GM21390 (cell line): Measurements from ENCODE around the gene RNF224.
A peak's percentile ranks its signal among the peaks of the same experiment; 100 is the strongest.

Source experiments
- ATAC-seq: cut with Tn5 transposase; IDR thresholded peaks from one replicate; pipeline ENCODE4 v1.9.1; 2021; ENCODE audit not compliant: unreplicated experiment

The RNF224 gene

DNA sequence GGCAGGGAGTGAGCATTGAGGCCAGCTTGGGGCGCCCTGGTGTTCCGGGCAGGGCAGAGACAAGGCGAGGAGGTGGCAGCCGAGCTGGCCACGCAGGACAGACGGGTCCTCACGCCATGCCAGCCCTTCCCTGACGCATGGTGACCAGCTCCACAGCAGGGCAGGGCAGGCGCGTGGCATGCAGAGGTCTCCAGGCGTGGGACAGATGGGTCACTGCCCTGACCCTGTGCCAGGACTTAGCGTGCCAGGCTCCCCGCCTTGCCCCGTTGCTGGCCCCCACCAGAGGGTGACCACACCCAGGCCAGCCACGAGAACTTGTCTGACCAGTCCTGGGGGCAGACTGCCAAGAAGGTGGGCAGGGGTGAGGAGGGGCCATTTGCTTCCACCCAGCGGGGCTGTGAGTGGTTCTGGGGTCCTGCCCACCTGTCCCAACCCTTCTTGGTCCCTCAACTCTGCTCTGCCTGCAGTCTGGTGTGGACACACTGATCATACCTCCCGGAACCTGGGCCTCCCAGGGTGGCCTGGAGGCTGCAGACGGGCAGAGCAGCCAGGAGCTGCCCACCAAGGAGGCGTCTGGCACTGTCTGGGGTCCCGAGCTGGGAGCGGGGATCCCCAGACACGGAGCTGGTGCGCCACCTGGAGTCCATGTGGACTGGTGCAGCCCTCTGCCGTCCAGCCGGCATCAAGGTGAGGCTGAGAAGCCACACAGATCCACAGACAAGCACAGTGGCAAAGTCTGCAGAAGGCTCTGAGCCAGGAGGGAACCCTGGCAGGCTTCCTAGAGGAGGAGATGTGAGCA lies at the start of gene RNF224:
RNF224 (plus strand) TSS at position 449 of the 799 bp plus-strand sequence. CDS start 834 bp downstream, outside the sequence.
- ATAC-seq = peak; percentile 34

DNA sequence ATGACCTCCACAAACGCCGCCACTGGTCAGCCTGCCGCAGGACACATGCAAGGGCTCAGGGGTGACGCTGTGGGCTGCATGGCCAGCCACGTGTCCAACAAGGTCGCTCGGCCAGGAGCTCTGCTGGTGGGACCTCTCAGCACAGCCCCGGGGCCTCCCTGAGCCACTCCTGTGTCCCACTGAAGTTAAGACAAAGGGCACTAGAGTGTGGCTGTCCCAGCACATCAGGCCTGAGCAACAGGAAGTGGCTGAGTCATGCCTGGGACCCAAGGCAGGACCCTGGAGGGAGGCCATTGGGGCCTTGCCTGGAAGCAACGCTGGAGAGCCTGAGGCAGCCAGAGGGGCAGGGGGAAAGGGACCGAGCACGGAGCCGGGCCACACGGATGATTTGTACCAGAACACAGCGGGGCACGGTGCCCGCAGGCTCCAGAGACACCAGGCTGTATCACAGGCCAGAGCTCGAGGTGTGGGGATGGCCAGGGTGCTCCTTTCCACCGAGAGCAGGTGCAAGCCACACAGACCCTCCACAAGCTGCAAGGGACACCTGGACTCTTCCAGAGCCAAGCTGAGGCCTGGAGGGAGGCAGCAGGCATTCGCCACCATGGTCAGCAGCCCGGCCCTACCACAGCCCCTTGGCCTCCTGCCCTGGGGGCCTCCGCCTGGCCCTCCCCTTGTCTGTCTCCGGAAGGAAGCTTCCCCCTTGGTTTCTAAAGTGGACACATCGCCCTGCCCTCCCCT lies 48.9 kb upstream of the RNF224 start:
- ATAC-seq = no peak

GRCh38 chr9:137178939-137179630 lies 48.2 kb upstream of the RNF224 start:
- no peak for ATAC-seq

GRCh38 chr9:137179761-137180160 lies 47.5 kb upstream of the RNF224 start:
- ATAC-seq = no peak

DNA sequence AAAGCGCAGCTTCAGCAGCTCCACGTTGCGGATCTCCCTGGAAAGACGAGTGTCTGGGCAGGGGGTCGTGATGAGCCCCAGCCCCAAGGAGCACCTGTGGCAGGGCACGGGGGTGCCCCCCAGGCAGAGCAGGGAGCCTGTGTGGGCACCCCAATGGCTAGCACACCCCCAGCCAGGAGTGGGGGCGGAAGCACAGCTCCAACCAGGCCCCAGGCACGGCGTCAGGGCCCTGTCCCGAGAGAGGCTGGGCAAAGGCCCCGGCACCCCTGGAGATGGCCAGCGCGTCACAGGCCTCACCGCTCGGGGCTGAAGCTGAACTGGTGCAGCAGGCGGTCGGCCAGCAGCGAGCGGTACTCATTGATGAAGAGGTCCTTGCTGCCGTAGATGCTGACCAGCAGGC lies 46.8 kb upstream of the RNF224 start:
- no peak for ATAC-seq

DNA sequence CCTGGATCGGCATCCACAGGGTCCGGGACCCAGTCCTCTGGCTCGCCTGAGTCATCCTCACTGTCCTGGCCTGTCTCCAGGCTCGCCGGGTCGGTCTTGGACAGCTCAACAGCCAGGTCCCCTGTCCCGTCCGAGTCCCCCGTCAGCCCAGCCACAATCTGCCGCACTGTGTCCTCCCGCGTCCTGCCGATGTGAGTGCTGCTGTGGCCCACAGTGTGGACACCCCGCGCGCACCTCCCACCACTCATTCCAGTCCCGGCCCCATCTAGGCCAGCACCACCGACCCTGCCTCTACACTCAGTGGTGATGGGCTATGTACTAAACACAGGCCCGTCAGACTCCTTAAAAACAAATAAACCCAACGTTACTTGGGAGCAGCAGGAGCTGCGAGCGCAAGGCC lies 45.6 kb upstream of the RNF224 start:
- no peak for ATAC-seq

DNA sequence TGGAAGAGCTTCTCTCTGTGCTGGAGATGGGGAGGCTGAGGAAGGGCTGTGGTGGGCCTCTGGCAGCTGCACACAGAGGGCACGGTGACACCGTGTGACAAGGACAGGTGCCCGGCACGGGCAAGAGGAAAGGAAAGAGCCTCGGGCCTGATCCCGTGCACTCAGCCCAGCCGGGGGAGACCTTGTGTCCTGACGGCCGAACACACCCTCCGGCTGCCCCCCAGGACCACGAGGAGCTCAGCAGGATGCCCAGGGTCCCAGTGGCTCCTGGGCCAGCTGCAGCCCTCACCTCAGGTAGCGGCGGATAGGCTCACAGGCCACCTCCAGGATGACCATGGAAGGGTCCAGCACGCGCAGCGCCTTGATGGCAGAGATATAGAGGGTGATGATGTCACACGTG lies 44.5 kb upstream of the RNF224 start:
- ATAC-seq = no peak

- no peak for ATAC-seq
These were observed 43.2 kb upstream of the RNF224 start for GRCh38 chr9:137183980-137184595.

- ATAC-seq = no peak
These were observed 42.2 kb upstream of the RNF224 start for GRCh38 chr9:137184881-137185660.

DNA sequence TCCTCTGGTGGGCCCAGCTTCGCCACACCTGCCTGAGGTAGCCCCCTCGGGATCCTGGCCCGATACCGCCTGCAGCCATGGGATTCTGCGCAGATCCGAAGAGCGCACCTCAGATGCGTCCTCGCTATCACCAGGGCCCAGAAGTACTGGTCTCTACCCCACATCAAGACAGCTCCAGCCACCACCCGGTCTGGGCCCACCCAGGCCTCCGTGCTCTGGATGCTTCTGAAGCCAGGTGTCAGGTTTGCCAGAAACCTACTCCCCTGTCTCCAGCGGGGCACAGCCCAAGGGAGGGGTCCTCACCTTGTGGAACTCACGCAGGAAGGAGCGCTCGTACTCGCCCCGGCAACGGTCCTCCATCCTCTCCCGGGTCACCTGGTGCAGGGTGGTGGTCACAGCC lies 41.4 kb upstream of the RNF224 start:
- no peak for ATAC-seq

DNA sequence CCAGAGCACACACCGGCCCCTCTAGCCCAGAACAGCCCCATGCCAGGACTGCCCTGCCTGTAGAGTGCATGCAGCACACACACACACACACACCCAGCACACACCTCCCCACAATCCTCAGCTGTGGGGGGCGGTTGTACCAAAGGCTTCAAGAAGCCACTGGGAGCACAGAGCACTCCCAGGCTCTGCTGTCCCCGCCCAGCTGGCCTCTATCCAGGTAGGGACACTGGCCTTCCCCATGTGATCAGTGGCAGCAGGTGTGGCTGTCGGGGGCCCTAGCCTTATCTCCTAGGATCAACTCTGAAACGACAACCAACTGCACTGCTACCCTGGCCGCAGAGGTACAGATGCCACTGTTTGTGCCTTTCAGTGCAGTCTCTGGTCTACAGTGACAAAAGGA lies 40.9 kb upstream of the RNF224 start:
- ATAC-seq = no peak

- no peak for ATAC-seq
These were observed 39.9 kb upstream of the RNF224 start for GRCh38 chr9:137187386-137187785.

DNA sequence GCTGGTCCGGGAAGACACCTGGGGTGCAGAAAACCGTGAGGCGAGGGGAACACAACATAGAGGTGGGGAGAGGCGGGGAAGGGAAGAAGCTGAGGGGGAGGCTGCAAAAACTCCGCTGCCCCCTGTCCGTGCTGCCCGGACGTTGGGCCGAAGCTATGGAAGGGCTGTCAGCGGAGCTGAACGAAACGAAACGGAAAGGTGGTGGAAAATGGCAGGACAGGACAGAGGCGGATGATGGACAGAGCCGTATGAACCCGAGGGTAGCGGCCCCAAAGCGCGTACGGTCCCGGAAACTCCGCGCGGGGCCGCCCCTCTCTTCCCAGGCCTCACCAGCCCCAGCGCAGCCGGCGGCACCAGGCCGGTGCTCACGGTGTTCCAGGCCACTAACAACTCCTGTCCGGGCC lies 39.2 kb upstream of the RNF224 start:
- no peak for ATAC-seq

DNA sequence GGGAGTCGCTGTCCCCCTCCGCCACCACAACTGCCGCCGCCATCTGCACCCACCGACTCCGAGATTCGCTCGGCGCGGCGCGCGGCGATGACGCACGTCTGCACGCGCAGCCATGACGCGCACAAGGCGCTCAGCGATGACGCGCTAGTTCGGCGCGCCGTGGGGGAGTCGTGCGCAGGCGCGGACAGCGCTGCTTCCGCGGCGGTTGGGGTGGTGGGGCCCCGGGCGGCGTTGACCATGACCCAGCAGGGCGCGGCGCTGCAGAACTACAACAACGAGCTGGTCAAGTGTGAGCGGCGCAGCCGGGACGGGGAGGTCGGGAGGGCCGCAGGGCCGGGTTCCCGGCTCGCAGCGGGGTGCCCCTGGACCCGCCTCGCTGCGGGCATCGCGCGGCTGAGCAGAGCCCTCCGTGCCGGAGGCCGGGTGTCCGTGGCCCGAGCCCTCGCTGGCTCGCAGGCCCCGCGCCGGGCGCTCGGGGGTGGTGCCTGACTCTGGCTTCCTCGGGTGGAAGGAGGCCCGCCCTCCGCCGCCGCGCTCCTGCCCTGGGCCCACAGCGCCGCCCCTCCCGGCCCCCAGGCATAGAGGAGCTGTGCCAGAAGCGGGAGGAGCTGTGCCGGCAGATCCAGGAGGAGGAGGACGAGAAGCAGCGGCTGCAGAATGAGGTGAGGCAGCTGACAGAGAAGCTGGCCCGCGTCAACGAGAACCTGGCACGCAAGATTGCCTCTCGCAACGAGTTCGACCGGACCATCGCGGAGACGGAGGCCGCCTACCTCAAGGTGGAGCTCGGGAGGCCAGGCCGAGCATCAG lies 38.6 kb upstream of the RNF224 start, which contains the start of the genes ANAPC2 and SSNA1:
ANAPC2 (minus strand) TSS at position 71 of the 807 bp plus-strand sequence; CDS start at position 43, 28 bp downstream.
SSNA1 (plus strand) TSS at position 187 of the 807 bp plus-strand sequence; CDS start at position 238, 51 bp downstream.
- peak; percentile 70 for ATAC-seq

DNA sequence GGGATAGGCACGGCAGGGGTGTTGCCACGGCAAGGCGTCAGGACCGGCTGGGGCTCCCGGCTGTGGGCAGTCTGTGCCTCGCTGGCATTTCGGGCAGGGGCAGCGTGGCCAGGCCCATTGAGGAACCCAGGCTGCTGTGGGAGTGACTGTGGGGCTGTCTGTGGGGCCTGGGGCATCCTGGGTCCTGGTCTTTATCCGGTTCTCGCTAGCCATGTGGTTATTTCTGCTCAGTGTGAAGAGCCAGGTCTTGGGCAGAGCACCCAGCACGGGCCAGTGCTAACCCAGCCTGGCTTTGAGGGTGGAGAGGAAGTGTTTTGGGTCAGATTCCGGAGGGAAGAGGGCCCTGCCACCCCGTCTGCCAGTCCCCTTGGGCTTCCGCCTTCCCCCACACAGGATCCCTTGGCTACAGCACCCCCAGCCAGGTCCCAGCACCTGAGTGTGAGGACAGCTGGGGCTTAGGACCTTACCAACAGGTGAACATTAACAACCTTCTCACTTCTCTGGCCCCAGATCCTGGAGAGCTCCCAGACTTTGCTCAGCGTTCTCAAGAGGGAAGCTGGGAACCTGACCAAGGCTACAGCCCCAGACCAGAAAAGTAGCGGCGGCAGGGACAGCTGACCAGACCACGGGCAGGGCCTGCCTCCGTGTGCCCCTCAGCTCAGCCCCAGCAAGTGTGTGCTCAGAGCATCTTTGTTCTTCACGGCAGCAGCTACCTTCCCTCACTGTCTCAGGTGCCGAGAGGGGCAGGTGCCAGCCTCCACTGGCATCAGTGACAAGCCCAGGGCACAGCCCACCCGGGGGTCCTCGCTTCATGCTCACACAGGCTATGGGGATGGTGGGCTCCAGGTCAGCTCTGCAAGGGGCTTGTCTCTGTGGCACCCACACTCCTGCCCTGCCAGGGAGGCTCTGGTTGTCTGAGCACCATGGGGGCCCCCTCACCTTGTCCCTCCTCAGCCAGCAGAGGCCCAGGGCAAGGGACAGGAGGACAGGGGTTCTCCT lies 37.7 kb upstream of the RNF224 start:
- ATAC-seq = no peak

- no peak for ATAC-seq
These were observed 36.9 kb upstream of the RNF224 start for GRCh38 chr9:137190315-137190856.

GRCh38 chr9:137191245-137191644 lies 36.1 kb upstream of the RNF224 start:
- ATAC-seq = no peak
